ENCODE data around the gene HSD17B2.

The HSD17B2 gene

DNA sequence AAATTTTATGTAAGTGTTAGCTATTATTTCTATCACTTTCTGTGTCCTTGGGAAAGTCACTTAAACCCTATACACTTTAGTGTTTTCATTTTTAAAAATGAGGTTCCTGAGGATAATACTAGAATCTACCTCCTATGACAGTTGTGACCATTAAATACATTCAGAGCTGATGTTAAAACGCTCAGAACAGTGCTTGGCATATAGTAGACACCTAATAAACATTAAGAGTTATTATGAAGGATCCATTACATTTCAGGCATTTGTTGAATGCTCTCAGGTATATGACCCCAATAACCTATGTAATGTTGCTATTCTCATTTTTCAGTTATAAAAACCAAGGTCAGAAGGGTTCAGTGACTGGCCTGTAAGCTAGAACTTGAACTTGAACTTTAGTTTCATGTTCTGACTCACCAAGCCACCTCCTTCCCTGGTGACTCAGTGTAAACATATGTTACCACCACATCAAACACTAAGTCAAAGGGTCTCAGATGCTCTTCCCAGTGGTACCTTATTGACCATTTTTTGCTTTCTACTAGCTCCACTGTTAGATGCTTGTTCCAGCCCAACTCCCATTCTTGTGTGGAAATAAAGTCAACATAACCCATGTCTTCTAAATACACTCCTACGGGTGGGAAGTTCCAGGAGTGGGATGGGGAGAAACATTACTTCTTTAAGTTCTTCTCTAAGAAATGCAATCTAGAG is 47.6 kb downstream of the HSD17B2 start:
- no peak overlapping the region for H3K4me3 ChIP-seq (ENCODE audit: low read depth, low read length)
- no peak for DNase-seq (ENCODE audit: low read depth)
- TF ChIP-seq, protein P1, sequence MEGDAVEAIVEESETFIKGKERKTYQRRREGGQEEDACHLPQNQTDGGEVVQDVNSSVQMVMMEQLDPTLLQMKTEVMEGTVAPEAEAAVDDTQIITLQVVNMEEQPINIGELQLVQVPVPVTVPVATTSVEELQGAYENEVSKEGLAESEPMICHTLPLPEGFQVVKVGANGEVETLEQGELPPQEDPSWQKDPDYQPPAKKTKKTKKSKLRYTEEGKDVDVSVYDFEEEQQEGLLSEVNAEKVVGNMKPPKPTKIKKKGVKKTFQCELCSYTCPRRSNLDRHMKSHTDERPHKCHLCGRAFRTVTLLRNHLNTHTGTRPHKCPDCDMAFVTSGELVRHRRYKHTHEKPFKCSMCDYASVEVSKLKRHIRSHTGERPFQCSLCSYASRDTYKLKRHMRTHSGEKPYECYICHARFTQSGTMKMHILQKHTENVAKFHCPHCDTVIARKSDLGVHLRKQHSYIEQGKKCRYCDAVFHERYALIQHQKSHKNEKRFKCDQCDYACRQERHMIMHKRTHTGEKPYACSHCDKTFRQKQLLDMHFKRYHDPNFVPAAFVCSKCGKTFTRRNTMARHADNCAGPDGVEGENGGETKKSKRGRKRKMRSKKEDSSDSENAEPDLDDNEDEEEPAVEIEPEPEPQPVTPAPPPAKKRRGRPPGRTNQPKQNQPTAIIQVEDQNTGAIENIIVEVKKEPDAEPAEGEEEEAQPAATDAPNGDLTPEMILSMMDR (IDR thresholded peaks at IDR 0.05; ENCODE audit: low read depth, low read length, missing control alignments) = no peak

- TF ChIP-seq, protein P1 (IDR thresholded peaks at IDR 0.05; ENCODE audit: low read depth, low read length, missing control alignments) = no peak
- no peak for DNase-seq (ENCODE audit: low read depth)
- no peak overlapping the region for H3K4me3 ChIP-seq (ENCODE audit: low read depth, low read length)
These were observed 48.8 kb downstream of the HSD17B2 start for GRCh38 chr16:82083710-82084353.

DNA sequence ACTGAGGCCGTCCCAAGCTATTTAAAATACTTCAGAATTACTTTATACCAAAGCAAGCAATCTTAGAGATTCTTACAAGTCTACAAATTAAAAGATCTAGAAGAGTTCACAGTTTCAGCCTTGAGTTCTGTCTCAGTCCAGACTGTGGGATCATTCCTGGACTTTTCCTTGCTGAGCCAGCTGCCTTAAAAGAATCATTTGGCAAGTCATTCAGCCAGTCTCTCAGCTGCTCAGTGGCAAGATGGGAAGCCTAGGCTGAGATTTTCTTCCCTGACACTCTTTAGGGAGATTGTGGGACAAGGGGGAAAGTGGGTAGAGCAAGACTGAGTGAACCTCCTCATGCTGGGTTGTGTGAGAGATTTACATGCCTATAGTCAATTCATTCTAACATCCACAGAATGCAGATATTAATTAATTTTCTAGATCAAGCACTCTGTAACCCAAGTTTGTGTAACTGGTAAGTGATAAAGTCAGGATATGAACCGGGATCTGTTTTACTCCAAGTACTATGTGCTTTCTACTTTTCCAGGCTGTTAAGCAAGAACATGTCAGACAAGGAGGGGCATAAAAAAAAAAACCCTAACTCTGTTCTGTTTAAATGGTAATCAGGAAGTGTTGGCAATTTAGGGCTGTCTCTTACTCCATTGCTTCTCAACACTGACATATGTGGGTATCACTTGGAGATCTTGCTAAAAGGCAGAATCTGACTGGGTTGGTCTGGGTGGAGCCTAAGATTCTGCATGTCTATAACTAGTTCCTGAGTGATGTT is 50.1 kb downstream of the HSD17B2 start:
- H3K4me3 ChIP-seq (ENCODE audit: low read depth, low read length) = no peak overlapping the region
- TF ChIP-seq, protein P1 (IDR thresholded peaks at IDR 0.05; ENCODE audit: low read depth, low read length, missing control alignments) = no peak
- no peak for DNase-seq (ENCODE audit: low read depth)

DNA sequence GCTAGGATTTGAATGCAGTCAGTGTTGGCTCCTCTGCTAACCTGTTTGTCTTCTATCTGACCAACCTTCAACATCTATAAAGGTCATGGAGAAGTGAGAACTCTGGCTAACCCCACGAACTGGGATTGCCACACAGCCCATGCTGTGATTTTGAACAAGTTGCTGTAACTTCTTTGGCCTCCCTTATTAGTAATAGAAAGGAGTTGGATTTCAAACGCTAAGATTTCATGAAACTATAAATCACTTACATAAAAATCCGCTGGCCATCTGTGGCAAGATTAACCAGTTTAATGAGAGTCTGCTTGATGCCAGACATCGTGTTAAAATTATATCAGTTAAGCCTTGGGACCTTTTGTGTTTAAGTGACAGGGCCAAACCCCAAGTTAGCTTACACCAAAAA is 53.4 kb downstream of the HSD17B2 start:
- DNase-seq (ENCODE audit: low read depth) = no peak
- TF ChIP-seq, protein P1 (IDR thresholded peaks at IDR 0.05; ENCODE audit: low read depth, low read length, missing control alignments) = no peak
- H3K4me3 ChIP-seq (ENCODE audit: low read depth, low read length) = no peak overlapping the region

- no peak overlapping the region for H3K4me3 ChIP-seq (ENCODE audit: low read depth, low read length)
- no peak for DNase-seq (ENCODE audit: low read depth)
- TF ChIP-seq, protein P1 (IDR thresholded peaks at IDR 0.05; ENCODE audit: low read depth, low read length, missing control alignments) = no peak
These were observed 56.2 kb downstream of the HSD17B2 start for GRCh38 chr16:82091241-82091640.

- H3K4me3 ChIP-seq (ENCODE audit: low read depth, low read length) = no peak overlapping the region
- TF ChIP-seq, protein P1 (IDR thresholded peaks at IDR 0.05; ENCODE audit: low read depth, low read length, missing control alignments) = no peak
- no peak for DNase-seq (ENCODE audit: low read depth)
These were observed 57.7 kb downstream of the HSD17B2 start for GRCh38 chr16:82092711-82093110.
